Brain microvascular endothelial cell (primary cell): Measurements from ENCODE around the gene PLSCR4.
A peak's percentile ranks its signal among the peaks of the same experiment; 100 is the strongest.

Source experiments
- DNase-seq: peaks from one replicate; pipeline ENCODE4 v3.0.0-alpha.2; 2020
- H3K27ac ChIP-seq: fragments of 250-450 bp; sonication (Bioruptor Pico); 2 replicates; pipeline ENCODE4 v1.5.1; 2020; ENCODE audit warnings: mild to moderate bottlenecking, moderate library complexity
- H3K27me3 ChIP-seq: fragments of 250-450 bp; sonication (Bioruptor Pico); replicated peaks from 2 replicates; pipeline ENCODE4 v1.5.1; 2020; ENCODE audit warnings: mild to moderate bottlenecking
- H3K36me3 ChIP-seq: fragments of 250-450 bp; sonication (Bioruptor Pico); replicated peaks from 2 replicates; pipeline ENCODE4 v1.5.1; 2020; ENCODE audit warnings: mild to moderate bottlenecking
- H3K4me3 ChIP-seq: 2 replicates; pipeline ENCODE4 v1.5.1; 2011; ENCODE audit warnings: low read depth, mild to moderate bottlenecking, control low read depth, low read length, moderate library complexity
- CTCF ChIP-seq: IDR thresholded peaks from 2 replicates; pipeline ENCODE4 v1.5.1; 2011; ENCODE audit warnings: low read depth, mild to moderate bottlenecking, moderate library complexity, low read length, control low read depth, inconsistent platforms; ENCODE audit errors: missing control alignments
- in situ Hi-C: cut with HindIII; loops from 2 replicates; pipeline ENCODE4 v1.10.0; 2017; ENCODE audit warnings: low sequenced_read_pairs, low pct_ligation_motif_present

PLSCR4 gene

GRCh38 chr3:146222204-146223046 lies 28.5 kb downstream of the PLSCR4 start:
- no peak for TF ChIP-seq CTCF
- no peak overlapping the region for H3K4me3 ChIP-seq
- peaks cover 3% of the 10 kb centered on the region for H3K36me3 ChIP-seq
- DNase-seq: peak; percentile 62
- in situ Hi-C loops: no loop called here
- H3K27ac ChIP-seq: peak overlapping the region; percentile 68
- no peaks in the 10 kb centered on the region for H3K27me3 ChIP-seq

DNA sequence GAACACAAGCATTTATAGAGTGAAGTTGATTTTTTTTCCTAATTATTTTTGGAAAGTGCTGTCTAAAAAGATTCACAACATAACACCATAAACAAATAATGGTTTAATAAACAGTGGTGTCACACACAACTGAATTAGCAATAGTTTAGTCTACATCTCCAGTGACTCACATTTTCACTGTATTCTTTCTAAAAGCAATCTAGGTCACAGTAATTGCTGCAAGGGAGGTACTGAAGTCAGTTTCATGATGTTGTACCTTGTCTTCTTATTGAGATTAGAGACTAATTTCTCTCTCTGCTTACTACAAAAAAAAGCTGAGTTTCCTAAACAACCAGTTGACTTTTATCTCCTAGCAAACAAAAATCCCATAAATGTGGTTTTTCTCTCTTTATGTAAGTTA lies 29.6 kb downstream of the PLSCR4 start:
- no peak overlapping the region for H3K4me3 ChIP-seq
- no peak overlapping the region for H3K27ac ChIP-seq
- no peak for DNase-seq
- no peak for TF ChIP-seq CTCF
- H3K27me3 ChIP-seq: no peaks in the 10 kb centered on the region
- peaks cover 3% of the 10 kb centered on the region for H3K36me3 ChIP-seq
- in situ Hi-C loops: no loop called here

- no peaks in the 10 kb centered on the region for H3K27me3 ChIP-seq
- DNase-seq: peak; percentile 20
- TF ChIP-seq CTCF: peak; percentile 65
- peaks cover 2% of the 10 kb centered on the region for H3K36me3 ChIP-seq
- no peak overlapping the region for H3K4me3 ChIP-seq
- H3K27ac ChIP-seq: no peak overlapping the region
- in situ Hi-C loops: no loop called here
Measured at GRCh38 chr3:146218880-146219866, 31.7 kb downstream of the PLSCR4 start.

- no peak overlapping the region for H3K4me3 ChIP-seq
- no peaks in the 10 kb centered on the region for H3K36me3 ChIP-seq
- no peak overlapping the region for H3K27ac ChIP-seq
- in situ Hi-C loops: no loop called here
- DNase-seq: no peak
- H3K27me3 ChIP-seq: no peaks in the 10 kb centered on the region
- no peak for TF ChIP-seq CTCF
Measured at GRCh38 chr3:146217324-146217723, 33.6 kb downstream of the PLSCR4 start.

DNA sequence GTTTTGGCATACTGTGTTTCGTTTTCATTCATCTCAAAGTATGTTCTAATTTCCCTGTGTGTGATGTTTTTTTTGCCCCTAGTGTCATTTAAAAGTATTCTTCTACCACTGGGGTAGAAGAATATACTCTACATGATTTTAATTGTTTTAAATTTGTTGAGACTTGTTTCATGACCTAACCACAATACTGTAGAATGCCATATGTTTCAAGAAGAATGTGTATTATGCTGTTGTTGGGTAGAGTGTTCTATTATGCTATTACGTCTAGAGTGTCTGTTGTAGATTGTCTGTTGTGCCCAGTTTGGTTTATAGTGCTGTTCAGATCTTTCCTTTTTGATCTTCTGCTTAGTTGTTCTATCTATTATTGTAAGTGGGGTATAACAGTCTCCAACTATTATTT lies 36.4 kb downstream of the PLSCR4 start:
- no peaks in the 10 kb centered on the region for H3K36me3 ChIP-seq
- in situ Hi-C loops: no loop called here
- DNase-seq: no peak
- no peak for TF ChIP-seq CTCF
- no peaks in the 10 kb centered on the region for H3K27me3 ChIP-seq
- no peak overlapping the region for H3K27ac ChIP-seq
- H3K4me3 ChIP-seq: no peak overlapping the region
